GM18520 (cell line): ENCODE data around the gene USP20.

Source experiments
- ATAC-seq: cut with Tn5 transposase; IDR thresholded peaks from one replicate; pipeline ENCODE4 v1.9.1; 2021; ENCODE audit not compliant: unreplicated experiment

The USP20 gene

DNA sequence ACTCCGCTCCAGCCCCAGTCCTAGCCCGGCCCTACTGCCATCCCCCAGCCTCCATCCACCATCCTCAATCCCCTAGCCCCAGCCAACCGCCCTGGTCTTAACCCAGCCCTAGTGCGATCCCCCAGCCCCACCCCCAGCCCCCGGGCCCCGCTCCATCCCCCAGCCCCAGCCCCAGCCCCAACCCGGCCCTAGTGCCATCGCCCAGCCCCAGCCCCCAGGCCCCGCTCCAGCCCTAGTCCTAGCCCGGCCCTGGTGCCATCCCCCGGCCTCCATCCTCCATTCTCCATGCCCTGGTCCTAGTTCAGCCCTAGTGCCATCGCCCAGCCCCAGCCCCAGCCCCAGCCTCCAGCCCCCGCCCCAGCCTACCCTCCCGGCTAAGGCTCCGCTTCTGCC, 11.7 kb upstream of the USP20 start:
- ATAC-seq: no peak

DNA sequence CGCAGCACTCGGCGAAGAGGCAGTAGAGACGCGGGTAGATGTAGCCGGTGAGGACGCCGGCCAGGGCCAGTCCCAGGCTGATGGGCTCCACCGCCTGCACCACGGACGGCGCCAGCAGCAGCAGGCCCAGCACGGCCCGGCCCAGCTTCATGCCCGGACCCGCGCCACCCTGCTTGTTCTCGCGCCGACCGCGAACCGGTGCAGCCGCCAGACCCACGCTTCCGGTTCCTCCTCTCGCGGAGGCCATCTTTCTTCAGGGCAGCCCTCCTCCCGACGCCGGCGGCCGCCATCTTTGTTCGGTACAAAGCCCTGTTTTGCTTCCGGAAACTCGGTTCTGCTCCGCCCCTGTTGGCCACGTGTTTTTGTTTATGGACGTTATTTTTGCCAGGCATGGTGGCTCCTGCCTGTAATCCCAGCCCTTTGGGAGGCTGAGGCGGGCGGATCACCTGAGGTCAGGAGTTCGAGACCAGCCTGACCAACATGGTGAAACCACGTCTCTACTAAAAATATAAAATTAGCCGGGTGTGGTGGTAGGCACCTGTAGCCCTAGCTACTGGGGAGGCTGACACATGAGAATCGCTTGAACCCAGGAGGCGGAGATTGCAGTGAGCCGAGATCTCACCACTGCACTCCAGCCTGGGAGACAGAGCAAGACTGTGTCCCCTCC, 11.2 kb upstream of the USP20 start, which contains the start of gene TOR1A:
TOR1A (minus strand) TSS at position 202 of the 667 bp plus-strand sequence; CDS start at position 151, 51 bp downstream.
- peak; percentile 88 for ATAC-seq

DNA sequence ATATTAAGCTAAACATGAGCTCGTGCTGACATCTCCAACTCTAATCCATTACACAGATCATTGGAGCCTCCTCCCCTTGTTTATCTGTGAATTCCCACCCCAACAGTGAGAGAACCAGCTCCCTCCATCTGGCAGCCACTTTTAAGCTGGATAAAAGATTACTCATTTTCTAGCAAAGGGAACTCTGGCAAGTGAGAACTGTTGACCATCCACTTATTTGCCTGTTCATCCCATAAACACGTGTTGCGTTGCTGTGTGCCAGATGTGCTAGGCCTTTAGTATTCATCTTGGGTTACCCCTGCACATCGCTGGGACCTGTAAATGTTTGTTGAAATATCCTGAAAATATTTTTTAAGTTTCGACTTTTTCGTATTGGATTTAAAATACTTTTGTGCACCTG, 8.9 kb upstream of the USP20 start:
- no peak for ATAC-seq

DNA sequence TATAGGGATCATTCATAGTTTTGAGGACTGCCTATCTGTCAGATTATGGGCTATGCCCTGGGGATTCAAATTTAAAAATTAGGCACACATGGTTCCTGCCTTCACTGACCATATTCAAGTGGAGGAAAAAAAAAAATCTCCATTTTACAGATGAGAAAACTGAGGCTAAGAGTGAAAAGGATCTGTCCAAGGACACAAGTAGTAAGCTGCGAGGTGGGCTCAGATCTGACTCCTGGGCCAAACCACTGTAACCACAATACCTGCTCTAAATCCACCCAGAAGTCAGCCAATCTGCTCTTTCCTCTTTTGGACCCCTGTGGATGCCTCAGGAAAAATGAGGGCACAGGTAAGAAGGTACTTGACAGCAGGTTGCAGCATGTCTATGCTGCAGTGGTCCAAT, 8.5 kb upstream of the USP20 start:
- ATAC-seq: no peak

DNA sequence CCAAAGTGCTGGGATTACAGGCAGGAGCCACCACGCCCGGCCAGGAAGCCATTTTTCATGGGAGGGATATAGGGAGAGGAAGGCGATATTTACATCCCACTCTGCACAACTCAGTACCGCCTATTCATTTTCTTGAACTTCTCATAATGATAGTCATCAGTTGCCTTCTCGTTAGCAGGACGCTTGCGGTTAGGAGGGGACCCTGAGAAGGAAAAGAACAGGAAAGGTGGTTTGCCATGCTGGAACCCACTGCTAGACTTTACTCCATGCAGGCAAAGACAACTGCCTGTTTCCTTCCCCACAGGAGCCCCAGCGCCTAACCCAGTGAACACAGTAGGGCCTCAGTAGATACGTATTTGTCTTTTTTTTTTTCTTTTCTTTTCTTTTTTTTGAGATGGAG, 7.2 kb upstream of the USP20 start:
- ATAC-seq: no peak

DNA sequence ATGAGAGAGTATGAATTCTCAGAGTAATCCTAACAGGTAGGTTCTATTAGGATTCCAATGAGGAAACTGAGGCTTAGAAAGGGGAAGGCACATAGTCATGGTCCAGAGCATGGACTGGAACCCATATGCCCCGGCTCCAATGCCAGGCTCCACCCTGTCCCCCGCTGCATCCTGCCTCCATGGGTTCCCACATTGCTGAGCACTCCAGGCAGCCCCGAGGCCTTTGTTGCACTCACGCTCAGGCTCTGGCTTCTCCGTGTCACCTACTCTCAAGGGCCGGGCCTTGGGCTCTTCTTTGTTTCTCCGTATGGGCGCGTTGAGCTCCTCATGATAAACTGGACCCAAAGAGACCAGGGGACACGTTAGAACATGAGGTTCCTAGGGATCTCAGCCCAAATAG, 6.3 kb upstream of the USP20 start:
- ATAC-seq: no peak

DNA sequence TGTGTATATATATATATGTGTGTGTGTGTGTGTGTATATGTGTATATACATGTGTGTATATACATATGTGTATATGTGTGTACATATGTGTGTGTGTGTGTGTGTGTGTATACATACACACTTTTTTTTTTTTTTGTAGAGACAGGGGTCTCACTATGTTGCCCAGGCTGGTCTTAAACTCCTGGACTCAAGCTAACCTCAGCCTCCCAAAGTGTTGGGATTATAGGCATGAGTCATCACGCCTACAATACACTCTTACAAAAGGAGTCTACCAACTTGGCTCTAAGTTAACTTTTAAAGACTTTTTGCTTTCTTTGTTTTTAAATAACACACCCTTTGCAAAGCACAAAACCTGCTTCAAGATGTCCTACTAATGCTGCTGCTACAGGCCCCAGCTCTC, 2.3 kb upstream of the USP20 start:
- no peak for ATAC-seq

DNA sequence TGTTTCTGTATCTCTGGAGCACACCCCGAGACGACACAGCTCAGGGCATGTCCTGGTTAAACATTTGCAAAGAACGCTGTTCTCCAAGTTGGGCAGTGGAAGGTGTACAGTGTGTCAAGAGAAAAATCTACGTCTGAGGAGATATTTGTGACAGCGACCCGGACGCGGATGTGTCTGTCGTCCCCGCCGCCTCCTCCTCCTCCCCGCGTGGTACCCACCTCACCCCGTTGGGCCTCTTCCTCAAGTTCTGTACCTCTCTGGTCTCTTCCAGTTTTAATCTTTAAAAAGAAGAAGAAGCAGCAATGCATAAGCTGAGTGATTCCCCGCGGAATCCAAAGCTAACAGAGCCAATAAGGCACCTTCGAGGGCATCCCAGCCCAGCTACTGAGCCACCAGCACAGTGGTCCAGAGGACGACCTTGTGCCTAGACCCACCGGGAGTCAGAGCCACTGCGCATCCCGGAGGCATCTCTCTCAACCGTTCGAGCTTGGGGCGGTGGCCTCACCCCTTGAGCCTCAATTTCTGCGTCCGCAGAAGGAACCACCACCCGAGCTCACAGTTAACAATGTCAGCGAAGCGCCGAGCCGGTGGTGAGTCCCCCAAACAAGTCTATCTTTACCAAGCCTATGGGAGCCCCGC, 650 bp upstream of the USP20 start:
- peak; percentile 10 for ATAC-seq

DNA sequence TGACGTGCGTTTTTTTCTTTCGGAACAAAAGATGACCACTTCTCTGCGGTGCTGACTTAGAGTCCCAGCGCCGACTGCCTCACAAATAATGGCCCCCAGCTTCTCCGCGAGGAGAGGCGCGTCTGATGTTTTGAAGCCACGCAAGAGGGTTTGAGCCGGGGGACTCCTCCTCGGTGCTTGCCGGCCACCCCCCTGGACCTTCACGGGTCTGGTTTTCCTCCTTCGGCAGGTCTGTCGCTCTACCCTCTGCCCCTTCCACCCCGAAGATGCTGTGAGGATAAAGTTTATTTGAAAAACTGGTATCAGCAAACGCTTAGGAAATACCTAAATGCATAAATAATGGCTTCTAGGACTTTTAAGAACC, 584 bp downstream of the USP20 start:
- no peak for ATAC-seq

DNA sequence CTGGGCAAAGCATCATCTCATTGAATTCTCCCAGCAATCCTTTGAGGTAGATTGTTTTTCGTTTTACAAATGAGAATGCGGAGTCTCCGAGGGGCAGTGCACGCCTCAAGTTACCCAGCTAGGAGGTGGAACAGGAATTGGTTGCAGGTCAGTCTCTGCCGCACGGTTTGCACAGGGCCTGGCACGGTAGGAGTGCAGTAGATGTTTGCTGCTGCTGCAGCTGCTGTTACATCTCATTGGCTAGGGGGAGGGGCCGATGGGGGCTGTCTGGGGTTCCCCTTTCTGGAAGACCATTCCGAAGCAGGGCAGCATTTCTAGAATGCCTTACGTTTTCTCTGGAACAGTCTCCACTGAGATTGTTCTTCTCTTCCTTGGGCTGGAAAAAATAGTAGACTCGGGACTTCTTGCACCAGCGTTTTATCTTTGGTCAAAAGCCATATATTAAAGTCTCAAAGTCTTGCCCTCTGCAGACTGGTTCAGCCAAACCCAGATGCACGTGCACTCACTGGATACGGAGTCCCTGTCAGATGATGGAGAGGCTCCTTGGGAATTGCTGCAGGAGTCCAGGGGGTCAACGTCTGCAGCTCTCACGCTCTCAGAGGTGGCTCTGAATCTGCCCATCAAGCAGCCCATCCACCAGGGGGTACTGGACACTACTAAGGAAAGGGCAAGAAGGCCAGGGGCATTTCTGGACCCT, 1.2 kb downstream of the USP20 start:
- no peak for ATAC-seq

DNA sequence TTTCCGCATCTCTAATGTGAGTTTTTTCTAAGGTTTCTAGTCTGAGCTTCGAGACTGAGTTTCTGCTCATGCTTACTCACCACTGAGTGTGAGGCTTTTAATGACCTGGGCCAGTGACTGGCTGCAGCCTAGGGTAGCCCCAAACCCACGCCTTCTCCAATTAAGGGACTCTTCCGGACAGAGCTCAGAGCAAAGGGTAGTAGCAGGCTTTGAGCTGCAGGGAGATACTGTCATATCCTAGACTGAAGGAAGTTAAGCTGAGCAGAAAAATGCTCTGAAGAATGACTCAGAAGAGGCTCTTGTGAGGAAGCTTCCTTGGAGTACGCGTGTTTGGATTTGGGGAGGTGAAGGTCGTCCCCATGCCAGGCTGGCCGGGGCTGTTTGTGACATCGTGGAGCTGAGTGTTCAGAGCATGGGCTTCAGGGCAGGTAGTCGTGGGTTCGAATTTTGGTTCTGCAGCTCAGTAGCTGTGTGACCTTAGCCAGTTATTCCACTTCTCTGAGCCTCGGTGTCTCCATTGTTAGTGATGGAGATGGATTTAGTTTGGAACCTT, 3.5 kb downstream of the USP20 start:
- ATAC-seq: no peak

DNA sequence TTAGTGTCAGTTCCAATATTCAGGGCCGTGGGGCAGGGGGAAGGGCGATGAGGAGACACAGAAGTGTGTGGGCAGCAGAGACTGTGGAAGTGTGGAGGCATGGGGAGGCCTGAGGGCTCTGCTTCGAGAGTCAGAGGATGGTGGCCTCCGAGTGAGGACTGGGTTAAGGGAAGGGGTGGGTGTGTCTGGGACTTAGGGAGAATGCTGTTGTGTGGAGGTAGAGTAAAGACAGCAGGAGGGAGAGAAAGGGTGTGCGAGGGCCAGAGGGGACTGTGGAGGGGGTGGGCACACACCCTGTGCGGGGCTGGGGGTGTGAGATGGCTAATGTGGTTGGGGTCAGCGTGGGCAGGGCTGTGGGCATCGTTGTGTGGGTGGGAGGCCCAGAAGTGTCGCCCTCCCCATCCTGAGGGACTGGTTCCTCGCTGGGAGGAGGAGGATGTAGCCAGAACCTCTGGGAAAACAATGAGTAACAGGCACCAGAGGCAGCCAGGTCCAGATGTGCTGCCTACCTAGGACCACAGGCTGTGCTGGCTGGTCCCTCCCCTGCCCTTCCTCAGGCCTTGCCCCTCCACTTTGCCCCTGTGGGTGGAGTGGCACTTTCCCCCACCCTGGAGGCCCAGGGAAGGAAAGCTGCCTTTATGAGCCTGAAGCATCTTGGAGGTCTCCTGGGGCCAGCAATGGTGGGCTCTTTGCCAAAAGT, 4.2 kb downstream of the USP20 start:
- no peak for ATAC-seq

DNA sequence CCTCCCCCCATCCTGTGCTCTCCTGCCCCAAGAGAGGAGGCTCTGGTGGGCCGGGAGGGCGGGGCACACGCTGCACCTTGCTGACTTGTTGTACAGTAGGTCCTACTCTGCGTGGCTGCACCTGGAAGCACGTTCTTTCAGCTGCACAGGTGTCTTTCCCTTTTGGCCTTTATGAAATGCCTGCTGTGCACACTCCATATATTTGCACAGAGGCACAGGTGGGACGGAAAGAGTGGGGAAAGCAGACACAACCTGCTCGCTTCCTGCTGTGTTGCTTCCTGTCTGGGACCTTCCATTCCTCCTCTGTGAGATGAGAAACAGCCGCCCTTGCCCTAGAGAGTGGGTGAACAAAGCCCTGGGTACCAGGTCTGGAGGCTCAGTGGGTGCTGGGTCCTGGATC, 4.8 kb downstream of the USP20 start:
- no peak for ATAC-seq

DNA sequence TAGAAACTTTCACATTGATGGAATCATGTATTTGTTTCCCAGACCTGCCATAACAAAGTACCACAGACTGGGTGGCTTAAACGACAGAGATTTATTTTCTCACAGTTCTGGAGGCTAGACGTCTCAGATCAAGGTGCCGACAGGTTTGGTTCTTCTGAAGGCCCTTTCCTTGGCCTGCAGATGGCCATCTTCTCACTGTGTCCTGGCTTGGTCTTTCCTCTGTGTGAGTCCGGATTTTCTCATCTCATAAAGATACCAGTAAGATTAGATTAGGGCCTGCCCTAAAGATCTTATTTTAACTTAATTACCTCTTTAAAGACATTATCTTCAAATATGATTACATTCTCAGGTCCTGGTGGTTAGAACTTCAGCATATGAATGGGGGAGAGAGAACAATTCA, 5.8 kb downstream of the USP20 start:
- no peak for ATAC-seq

DNA sequence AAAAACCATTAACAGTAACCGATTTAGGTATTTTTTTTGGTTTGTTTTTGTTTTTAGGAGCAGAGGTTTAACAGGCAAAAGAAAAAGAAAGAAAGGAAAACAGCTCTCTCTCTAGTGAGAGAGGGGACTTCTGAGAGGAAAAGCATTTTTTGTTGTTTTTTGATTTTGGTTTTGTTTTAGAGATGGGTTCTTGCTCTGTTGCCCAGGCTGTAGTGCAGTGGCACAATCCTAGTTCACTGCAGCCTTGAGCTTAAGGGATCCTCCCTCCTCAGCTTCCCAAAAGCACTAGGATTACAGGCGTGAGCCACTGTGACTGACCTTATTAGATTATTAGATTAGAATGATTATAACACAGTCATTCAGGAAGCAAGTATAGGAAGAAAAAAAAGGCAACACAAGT, 10.1 kb downstream of the USP20 start:
- ATAC-seq: no peak

DNA sequence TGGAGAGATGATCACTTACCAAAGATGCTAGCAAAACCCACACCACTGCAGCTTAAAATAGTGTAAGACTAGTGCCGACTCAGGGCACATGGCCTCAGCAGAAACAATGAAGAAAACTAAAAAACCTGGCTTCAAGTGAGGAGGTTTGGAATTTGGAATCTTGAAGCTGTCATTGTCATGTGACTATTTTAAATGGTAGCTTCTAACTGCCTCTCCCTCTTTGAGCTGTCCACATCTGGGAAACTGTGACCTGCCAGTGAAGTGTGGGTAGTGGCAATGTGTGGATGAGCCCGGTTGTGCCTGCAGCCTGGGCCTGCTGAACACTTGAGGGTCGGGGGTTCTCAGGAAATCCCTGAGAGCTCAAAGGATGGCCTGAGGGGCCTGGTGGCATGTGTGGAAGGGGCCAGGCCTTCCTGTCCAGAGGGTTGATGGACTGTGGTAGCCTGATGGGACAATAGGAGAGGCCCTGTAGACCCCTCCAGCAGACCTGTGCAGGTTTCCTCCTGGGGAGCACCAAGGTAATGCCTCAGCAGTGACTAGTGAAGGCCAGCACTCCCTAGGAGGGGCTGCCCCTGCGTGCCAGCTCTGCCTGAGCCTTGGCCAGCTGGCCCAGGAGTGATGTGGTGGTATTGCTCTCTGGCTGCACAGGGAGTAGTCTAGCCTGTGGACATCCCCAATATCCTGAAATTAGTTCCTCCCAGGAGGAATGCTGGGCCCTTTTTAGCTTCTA, 13.6 kb downstream of the USP20 start:
- ATAC-seq: no peak

DNA sequence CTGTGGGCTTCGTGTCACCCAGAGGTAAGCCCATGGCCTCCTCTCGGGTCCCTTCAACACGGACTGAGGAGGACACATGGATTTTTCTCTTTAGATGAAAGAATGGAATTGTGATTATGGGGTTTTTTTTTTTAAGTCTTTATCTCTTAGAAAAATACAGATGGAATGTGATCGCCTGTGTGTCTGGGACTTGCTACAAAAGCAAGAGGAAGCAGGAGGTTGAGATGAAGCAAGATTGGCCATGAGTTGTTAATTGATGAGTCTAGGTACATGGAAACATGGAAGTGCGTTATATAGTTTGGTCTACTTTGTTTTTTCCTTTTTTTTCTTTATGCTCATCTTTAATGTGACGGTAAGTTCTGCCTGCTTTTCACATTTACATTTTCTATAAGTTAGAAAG, 14.6 kb downstream of the USP20 start:
- no peak for ATAC-seq

DNA sequence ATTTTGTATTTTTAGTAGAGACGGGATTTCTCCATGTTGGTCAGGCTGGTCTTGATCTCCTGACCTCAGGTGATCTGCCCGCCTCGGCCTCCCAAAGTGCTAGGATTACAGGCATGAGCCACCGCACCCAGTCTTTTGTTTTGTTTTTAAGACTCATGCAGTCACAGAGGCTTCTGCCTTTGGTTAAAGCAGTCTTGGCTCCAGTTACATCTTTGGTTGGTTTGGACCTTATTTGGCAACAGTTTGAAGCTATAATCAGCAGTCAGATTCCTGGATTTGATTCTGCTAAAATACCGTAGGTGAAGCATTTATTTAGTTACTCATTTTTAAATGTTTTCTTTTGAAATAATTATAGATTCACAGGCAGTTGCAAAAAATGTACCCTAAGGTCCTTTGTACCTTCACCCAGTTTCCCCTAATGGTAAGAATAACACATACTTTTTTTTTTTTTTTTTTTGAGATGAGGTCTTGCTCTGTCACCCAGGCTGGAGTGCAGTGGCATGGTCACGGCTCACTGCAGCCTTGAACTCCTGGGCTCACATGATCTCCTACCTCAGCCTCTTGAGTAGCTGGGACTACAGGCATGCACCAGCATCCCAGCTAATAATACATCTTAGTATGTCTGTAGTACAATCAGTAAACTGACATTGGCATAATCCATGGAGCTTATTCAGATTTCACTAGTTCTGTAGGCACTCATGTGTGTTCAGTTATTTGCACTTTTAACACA, 15.7 kb downstream of the USP20 start:
- ATAC-seq: no peak

DNA sequence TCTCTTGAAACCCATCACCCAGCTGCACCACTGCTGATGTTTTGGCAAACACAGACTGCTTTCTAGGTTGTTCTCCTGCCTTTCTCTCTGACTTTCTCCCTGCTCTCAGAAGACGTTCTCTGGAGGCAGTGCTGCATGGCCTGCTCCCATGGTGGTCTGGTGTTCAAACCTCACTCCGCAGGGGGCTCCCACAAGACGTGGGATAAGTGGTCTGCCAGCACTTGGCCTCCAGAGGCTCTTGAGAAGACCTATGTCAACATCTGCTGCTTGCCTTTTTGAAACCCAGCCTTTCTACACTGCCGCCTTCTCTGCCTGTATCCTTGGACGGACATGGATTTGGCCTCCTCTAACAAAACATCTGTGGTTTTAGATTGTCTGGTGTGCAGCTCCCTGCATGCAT, 16.6 kb downstream of the USP20 start:
- ATAC-seq: no peak

DNA sequence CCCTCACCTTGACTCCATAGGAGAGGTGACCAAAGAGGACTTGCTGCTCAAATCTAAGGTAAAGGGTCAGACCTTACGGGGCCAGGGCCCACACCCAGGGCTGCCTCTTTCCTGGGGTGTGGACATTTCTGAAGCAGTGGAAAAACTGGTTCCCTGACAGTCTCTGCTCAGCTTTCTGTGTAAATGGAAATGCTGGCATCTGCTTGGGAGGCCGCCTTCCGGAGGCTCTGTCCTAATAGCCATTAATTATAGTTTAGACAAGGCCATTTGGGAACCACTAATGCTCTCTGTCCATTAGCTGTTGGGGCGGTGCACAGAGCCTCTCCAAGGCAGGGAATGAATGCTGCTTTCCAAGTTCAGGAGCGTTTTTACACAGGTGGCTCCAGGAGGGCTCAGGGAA, 17.3 kb downstream of the USP20 start:
- ATAC-seq: no peak
